Activated CD4-positive, alpha-beta T cell treated with anti-CD3 and anti-CD28 coated beads, Interleukin-2, amount 10 ng/mL, durations not matched to agents 7 days and 5 days (primary cell): Measurements from ENCODE around the gene CLSTN2. TPM values are rescaled to one million over a fixed set of nuclear protein-coding genes. Genes with fewer than 3 reads are reported as not detected.

ENCODE experiments used
- CTCF ChIA-PET: fragments of 350-600 bp; sonication (Branson Sonifier 250); formaldehyde crosslinking; loops from one replicate; lab custom pipeline; 2021; ENCODE audit warnings: antibody characterized with exemption; lab: Charles Lee
- POLR2A ChIA-PET: fragments of 350-600 bp; sonication (Branson Sonifier 250); formaldehyde crosslinking; loops from one replicate; lab custom pipeline; 2021; ENCODE audit warnings: antibody characterized with exemption; lab: Charles Lee
- DNase-seq: peaks from one replicate; pipeline ENCODE4 v3.0.0-alpha.2; 2020
- H3K27ac Mint-ChIP-seq: one replicate; pipeline ENCODE4 v1.8.0; 2021; ENCODE audit warnings: mild to moderate bottlenecking, moderate library complexity, mixed read lengths
- H3K27me3 Mint-ChIP-seq: one replicate; pipeline ENCODE4 v1.8.0; 2021; ENCODE audit warnings: mixed read lengths
- H3K36me3 Mint-ChIP-seq: one replicate; pipeline ENCODE4 v1.8.0; 2021; ENCODE audit warnings: low read depth, mixed read lengths
- H3K4me1 Mint-ChIP-seq: one replicate; pipeline ENCODE4 v1.8.0; 2021; ENCODE audit warnings: mixed read lengths
- H3K4me3 Mint-ChIP-seq: one replicate; pipeline ENCODE4 v1.8.0; 2021; ENCODE audit warnings: mild to moderate bottlenecking, moderate library complexity, mixed read lengths
- H3K9me3 Mint-ChIP-seq: one replicate; pipeline ENCODE4 v1.8.0; 2021; ENCODE audit warnings: mixed read lengths
- total RNA-seq, 2 experiments: library from RNA; stranded (reverse); gene quantifications; one replicate each; pipeline ENCODE4 v1.2.3, GENCODE V29; 2021

Gene CLSTN2
- total RNA-seq, 2 experiments from 2014 or later, result not detected

DNA sequence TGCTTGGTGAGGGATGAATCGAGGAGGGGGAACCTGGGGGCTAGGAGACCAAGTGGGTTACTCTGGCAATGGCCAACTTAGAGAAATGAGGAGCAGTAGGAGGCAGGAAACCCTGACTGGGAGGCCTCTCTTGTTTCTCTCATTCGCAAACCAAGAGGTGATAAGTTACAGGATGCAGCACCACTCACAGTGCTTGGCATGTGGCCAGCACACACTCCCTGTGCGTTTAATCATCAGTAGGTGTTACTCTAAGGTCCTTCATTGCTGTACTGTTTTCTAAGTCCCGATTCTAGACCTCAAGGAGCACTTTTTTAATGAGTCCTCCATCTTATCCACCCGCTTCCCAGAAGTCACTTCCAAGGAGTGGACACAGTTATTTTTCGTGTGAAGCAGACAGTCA lies 428.8 kb downstream of the CLSTN2 start:
- H3K4me3 Mint-ChIP-seq, result no peak overlapping the region
- CTCF ChIA-PET, result no interaction called here
- POLR2A ChIA-PET, result no interaction called here

GRCh38 chr3:140365872-140366697 lies 431.1 kb downstream of the CLSTN2 start:
- no peaks in the 10 kb centered on the region for H3K9me3 Mint-ChIP-seq
- H3K27ac Mint-ChIP-seq, result no peak overlapping the region
- no peak overlapping the region for H3K4me3 Mint-ChIP-seq
- ChIA-PET CTCF (no interaction called here), POLR2A (no interaction called here)
- H3K4me1 Mint-ChIP-seq, result no peaks in the 10 kb centered on the region
- no peak for DNase-seq
- H3K27me3 Mint-ChIP-seq, result peaks cover 2% of the 10 kb centered on the region
- H3K36me3 Mint-ChIP-seq, result no peaks in the 10 kb centered on the region

More for the DNA sequence above, 428.8 kb downstream of the CLSTN2 start:
- Mint-ChIP-seq H3K4me1 (no peaks in the 10 kb centered on the region), H3K36me3 (no peaks in the 10 kb centered on the region), H3K27ac (no peak overlapping the region), H3K9me3 (no peaks in the 10 kb centered on the region), H3K27me3 (no peaks in the 10 kb centered on the region)
- no peak for DNase-seq

DNA sequence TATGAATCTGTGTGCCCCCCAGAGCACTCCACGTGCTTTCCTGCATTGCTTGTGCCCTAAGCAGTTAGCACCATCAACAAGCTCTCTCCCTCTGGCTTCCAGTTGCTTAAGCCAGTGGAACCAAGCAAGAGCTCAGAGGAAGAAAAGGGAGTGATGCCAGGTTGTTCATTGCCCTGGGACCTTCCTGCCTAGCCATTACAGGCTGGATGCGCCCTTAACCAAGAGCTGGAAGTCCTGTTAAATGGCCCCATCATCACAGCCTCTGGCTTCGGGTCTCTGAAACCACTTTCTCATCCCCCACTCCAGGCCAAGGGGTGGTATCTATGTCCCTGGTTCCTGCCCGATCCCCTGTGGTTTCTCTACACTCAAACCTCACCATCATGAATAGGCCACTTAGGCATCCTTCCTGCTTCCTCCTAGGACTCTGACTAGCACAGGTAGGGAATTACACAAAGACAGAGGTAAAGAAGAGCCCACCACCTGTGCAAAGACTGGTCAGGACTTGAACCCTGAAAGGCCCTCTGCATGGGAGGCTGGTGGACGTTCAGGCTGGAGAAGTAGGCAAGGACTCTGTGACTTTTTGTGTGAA lies 433.3 kb downstream of the CLSTN2 start:
- no peaks in the 10 kb centered on the region for H3K9me3 Mint-ChIP-seq
- POLR2A ChIA-PET, result no interaction called here
- H3K36me3 Mint-ChIP-seq, result no peaks in the 10 kb centered on the region
- no peak overlapping the region for H3K27ac Mint-ChIP-seq
- H3K4me1 Mint-ChIP-seq, result no peaks in the 10 kb centered on the region
- DNase-seq, result no peak
- no peak overlapping the region for H3K4me3 Mint-ChIP-seq
- CTCF ChIA-PET, result no interaction called here
- peaks cover 2% of the 10 kb centered on the region for H3K27me3 Mint-ChIP-seq

DNA sequence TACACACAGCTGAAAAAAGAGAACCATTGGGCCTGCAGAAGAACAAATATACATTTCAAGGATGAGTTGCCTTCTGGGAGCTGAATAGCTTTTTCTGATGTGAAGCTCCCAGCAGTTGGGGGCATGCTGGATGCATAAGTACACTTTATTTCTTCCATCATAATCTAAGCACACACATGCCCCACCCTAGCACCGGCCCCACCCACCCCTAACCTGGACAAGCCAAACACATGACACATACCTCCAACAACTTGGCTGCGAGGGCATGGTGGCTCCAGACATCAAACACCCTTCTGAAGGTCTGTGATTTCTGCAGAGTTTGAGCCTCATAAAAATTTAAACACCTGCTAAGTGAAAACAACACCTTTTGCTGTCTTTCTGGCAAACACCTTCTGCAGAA lies 435.7 kb downstream of the CLSTN2 start:
- no peaks in the 10 kb centered on the region for H3K4me1 Mint-ChIP-seq
- no peak for DNase-seq
- no peaks in the 10 kb centered on the region for H3K9me3 Mint-ChIP-seq
- CTCF ChIA-PET, result no interaction called here
- H3K36me3 Mint-ChIP-seq, result no peaks in the 10 kb centered on the region
- H3K4me3 Mint-ChIP-seq, result no peak overlapping the region
- H3K27ac Mint-ChIP-seq, result no peak overlapping the region
- POLR2A ChIA-PET, result no interaction called here
- peaks cover 3% of the 10 kb centered on the region for H3K27me3 Mint-ChIP-seq

GRCh38 chr3:140373234-140373633 lies 438.2 kb downstream of the CLSTN2 start:
- POLR2A ChIA-PET, result no interaction called here
- H3K27me3 Mint-ChIP-seq, result peaks cover 3% of the 10 kb centered on the region

DNA sequence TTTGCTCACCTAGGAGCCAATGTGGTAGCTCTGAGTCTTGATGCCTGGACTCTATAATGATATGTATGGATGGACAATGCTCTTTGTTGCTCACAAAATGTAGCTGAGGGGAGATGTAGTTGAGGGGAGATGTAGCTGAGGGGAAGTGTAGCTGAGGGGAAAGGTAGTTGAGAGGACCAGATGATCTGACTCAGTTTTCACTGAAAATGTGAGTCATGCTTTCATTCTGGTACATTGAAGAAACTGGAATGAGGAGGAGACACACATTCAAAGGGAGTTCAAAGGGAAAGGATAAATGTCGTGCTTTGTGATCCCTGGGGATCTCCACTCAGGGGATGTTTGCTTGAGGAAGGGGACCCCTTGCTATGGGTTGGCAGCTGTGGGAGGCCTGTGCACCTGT lies 440.0 kb downstream of the CLSTN2 start:
- Mint-ChIP-seq H3K4me3 (no peak overlapping the region), H3K9me3 (no peaks in the 10 kb centered on the region), H3K27ac (no peak overlapping the region), H3K4me1 (no peaks in the 10 kb centered on the region), H3K27me3 (peaks cover 3% of the 10 kb centered on the region), H3K36me3 (no peaks in the 10 kb centered on the region)
- ChIA-PET POLR2A (no interaction called here), CTCF (interaction anchor here (0.6 kb wide), 1 partner anchor 142 kb away, joined by 4 read pairs; no protein-coding TSS in a partner anchor)
- no peak for DNase-seq

More at GRCh38 chr3:140373234-140373633, 438.2 kb downstream of the CLSTN2 start:
- H3K36me3 Mint-ChIP-seq, result no peaks in the 10 kb centered on the region
- no peaks in the 10 kb centered on the region for H3K9me3 Mint-ChIP-seq
- DNase-seq, result no peak
- no peaks in the 10 kb centered on the region for H3K4me1 Mint-ChIP-seq
- no peak overlapping the region for H3K27ac Mint-ChIP-seq
- CTCF ChIA-PET, result no interaction called here
- no peak overlapping the region for H3K4me3 Mint-ChIP-seq

GRCh38 chr3:140376136-140376889 lies 441.3 kb downstream of the CLSTN2 start:
- Mint-ChIP-seq H3K9me3 (no peaks in the 10 kb centered on the region), H3K36me3 (no peaks in the 10 kb centered on the region), H3K4me1 (no peaks in the 10 kb centered on the region), H3K27ac (no peak overlapping the region), H3K27me3 (peaks cover 2% of the 10 kb centered on the region), H3K4me3 (no peak overlapping the region)
- CTCF ChIA-PET, result no interaction called here
- no peak for DNase-seq
- POLR2A ChIA-PET, result no interaction called here

DNA sequence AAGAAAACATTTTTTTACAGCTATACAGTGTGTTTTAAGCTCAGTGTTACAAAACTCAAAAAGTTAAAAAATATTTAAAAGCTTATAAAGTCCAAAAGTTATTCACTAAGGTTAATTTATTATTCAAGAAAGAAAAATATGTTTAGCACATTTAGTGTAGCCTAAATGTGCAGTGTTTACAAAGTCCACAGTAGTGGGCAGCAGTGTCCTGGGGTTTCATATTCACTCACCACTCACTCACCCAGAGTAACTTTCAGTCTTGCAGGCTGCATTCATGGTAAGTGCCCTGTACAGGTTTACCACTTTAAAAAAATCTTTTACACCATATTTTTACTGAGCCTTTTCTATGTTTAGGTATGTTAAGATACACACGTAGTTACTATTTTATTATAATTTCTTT lies 442.7 kb downstream of the CLSTN2 start:
- no peak for DNase-seq
- Mint-ChIP-seq H3K4me3 (no peak overlapping the region), H3K27ac (no peak overlapping the region), H3K36me3 (no peaks in the 10 kb centered on the region), H3K4me1 (no peaks in the 10 kb centered on the region), H3K9me3 (no peaks in the 10 kb centered on the region), H3K27me3 (peaks cover 2% of the 10 kb centered on the region)
- CTCF ChIA-PET, result no interaction called here
- POLR2A ChIA-PET, result no interaction called here

- ChIA-PET POLR2A (no interaction called here), CTCF (interaction anchor here (1.5 kb wide), 1 partner anchor 30 kb away, joined by 3 read pairs; no protein-coding TSS in a partner anchor)
- H3K4me3 Mint-ChIP-seq, result no peak overlapping the region
- H3K27me3 Mint-ChIP-seq, result peaks cover 2% of the 10 kb centered on the region
- H3K36me3 Mint-ChIP-seq, result no peaks in the 10 kb centered on the region
- H3K4me1 Mint-ChIP-seq, result no peaks in the 10 kb centered on the region
- no peaks in the 10 kb centered on the region for H3K9me3 Mint-ChIP-seq
- no peak overlapping the region for H3K27ac Mint-ChIP-seq
- DNase-seq, result no peak
These were observed 443.8 kb downstream of the CLSTN2 start for GRCh38 chr3:140378571-140379340.

DNA sequence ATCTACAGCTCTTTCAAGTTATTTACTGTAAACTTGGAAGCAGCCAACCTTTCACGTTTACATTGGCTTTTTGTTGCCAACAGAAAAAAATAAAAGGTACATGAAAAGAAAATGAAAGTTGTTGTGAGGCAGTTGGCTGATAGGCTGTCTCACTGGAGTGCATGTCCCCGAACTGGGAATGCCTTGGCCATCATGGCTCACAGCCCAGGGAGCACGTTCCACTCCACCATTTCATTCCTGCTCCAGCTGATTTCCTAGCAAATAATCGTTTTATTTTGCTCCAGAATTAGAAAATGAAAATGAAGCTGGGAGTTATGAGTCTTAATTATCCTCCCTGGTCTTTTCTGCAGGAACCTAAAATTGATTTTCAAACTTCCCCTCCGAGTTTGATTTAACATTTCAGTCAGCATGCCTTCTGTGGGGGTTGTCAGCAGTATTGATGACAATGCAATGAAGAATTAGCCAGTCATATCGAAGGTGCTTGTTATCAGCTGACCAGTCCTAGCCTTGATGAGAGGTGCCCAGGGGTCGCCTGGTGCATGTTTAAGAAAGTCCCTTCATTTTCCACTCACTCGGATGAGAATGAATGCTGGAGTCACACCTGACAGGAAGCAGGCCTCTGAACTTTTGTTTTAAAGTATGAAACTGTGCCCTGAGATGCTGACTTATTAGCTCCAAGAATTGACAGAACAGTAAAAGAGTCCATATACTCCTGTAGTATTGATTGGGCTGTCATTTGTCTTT lies 449.2 kb downstream of the CLSTN2 start:
- Mint-ChIP-seq H3K9me3 (no peaks in the 10 kb centered on the region), H3K36me3 (no peaks in the 10 kb centered on the region), H3K27ac (no peak overlapping the region), H3K4me3 (no peak overlapping the region), H3K27me3 (no peaks in the 10 kb centered on the region), H3K4me1 (no peaks in the 10 kb centered on the region)
- ChIA-PET POLR2A (no interaction called here), CTCF (no interaction called here)
- no peak for DNase-seq

DNA sequence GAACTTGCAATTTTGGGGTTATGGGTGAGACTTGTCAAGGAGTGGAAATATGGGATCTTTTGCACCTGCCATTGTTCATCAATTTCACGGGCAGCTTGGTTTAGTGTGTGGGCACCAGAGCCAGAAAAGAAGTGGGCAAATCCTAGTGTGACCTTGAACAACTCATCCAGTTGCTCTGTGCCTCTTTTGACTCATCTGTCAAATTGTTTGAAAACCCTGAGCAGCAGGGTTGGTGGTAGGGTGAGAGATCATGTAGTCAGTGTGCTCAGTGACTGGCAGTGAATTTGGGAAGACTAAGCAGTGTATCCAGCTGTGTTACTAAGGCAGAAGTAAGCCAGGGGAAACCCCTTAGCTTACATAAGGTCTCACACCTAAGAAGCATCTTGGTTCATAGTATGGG lies 449.9 kb downstream of the CLSTN2 start:
- ChIA-PET POLR2A (no interaction called here), CTCF (no interaction called here)
- no peak overlapping the region for H3K4me3 Mint-ChIP-seq
- H3K27me3 Mint-ChIP-seq, result no peaks in the 10 kb centered on the region
- no peaks in the 10 kb centered on the region for H3K36me3 Mint-ChIP-seq
- no peaks in the 10 kb centered on the region for H3K4me1 Mint-ChIP-seq
- H3K9me3 Mint-ChIP-seq, result no peaks in the 10 kb centered on the region
- no peak for DNase-seq
- H3K27ac Mint-ChIP-seq, result no peak overlapping the region
